Left lung (tissue), 10 donors: Measurements from ENCODE around the gene STOML1. TPM values are rescaled to one million over a fixed set of nuclear protein-coding genes. Genes with fewer than 3 reads are reported as not detected.

Experiments
- ATAC-seq: fragments of 200-7000 bp; cut with Tn5 transposase; one replicate; pipeline ENCODE4 v1.9.1; 2020; ENCODE audit warnings: moderate library complexity
- DNase-seq, 4 donors: peaks; one replicate each; pipeline ENCODE4 v3.0.0-alpha.2; 2013 to 2020
- H3K27ac ChIP-seq, 2 donors: fragments of 200-600 bp; sonication (generic) in 1 of 2; one replicate each; pipeline versions ENCODE4 v1.5.0 to v1.8.0; 2020 to 2021
- H3K27me3 ChIP-seq, 2 donors: fragments of 200-600 bp; sonication (generic) in 1 of 2; one replicate each; pipeline versions ENCODE4 v1.5.0 to v1.8.0; 2020 to 2021
- H3K36me3 ChIP-seq, 2 donors: fragments of 200-600 bp; sonication (generic) in 1 of 2; one replicate each; pipeline versions ENCODE4 v1.5.0 to v1.8.0; 2020 to 2021
- H3K4me1 ChIP-seq, 2 donors: fragments of 200-600 bp; one replicate each; pipeline ENCODE4 v1.8.0; 2021
- H3K4me3 ChIP-seq, 2 donors: fragments of 200-600 bp; sonication (generic) in 1 of 2; one replicate each; pipeline versions ENCODE4 v1.5.0 to v1.8.0; 2020 to 2021; ENCODE audit warnings: mild to moderate bottlenecking in 1 of 2
- H3K9me3 ChIP-seq, 2 donors: fragments of 200-600 bp; sonication (generic) in 1 of 2; one replicate each; pipeline versions ENCODE4 v1.5.0 to v1.8.0; 2020 to 2021
- intact Hi-C, 2 donors: fragments of 100-400 bp; cut with DNase I; formaldehyde crosslinking; loops; one replicate each; pipeline versions ENCODE4 v1.11.2 to v1.14.2; 2022
- polyA plus RNA-seq, 6 donors: library from polyadenylated mRNA; unstranded; fragments of 120-200 nt; gene quantifications; one replicate each; pipeline ENCODE4 v1.2.1, GENCODE V29; 2013; ENCODE audit not compliant: insufficient read length in 6 of 6
- total RNA-seq, 2 donors: library from RNA; stranded (reverse); fragmentation: NEBNext Ultra II Directional; extraction: Animal tissue kit (Norgen Biotek cat#: 25700); gene quantifications; one replicate each; pipeline ENCODE4 v1.2.1, GENCODE V29; 2021
- TF ChIP-seq, protein P1 (sequence below), 2 donors: fragments of 200-600 bp; sonication (generic) in 1 of 2; IDR thresholded peaks; one replicate each; pipeline versions ENCODE4 v1.5.0 to v1.8.0; 2021; ENCODE audit warnings: antibody characterized with exemption in 2 of 2
- donor health status: DM: no; HTN: yes; CAD: no.
- donor health status: DM: no; HTN: no; CAD: no.

STOML1 gene
- total and polyA plus RNA-seq, 8 donors: 10.9 to 29.3 (median 13.7) TPM

DNA sequence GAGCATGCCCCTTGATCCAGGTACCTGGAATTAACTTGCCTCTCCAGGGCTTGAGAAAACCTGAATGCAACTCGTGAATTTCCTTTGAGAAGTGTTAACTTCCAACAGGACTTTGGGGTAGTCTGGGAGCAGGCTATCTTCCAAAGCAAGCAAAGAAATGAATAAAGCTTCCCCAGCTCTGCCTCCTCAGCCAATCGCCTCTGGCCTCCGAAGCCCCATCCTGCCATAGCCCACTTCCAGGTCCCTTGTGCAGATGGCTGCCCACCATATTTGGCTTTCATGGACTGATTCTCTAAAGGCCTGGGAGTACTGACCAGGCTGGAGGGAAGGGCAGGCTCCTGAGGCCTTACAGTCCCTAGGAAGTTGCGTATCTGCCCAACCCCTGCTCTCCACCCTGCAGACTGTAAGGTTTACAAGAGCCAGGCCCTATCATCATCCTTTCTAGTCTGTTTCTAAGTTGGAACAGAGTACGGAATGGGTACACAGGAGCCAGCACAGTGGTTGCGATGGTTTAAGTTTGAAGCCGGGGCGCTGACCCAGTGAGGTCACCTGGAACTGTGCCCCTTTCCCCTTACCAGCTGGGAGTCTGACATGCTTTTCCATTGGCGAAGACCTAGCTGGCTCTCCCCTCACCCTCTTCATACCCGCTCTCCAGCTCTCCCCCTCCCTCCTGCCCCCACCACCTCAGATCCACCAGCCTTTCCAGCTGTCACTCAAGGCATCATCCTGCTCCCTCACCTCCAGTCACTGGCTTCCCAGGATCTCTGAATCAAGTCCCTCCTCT lies 1.3 kb upstream of the STOML1 start:
- TF ChIP-seq, protein P1, sequence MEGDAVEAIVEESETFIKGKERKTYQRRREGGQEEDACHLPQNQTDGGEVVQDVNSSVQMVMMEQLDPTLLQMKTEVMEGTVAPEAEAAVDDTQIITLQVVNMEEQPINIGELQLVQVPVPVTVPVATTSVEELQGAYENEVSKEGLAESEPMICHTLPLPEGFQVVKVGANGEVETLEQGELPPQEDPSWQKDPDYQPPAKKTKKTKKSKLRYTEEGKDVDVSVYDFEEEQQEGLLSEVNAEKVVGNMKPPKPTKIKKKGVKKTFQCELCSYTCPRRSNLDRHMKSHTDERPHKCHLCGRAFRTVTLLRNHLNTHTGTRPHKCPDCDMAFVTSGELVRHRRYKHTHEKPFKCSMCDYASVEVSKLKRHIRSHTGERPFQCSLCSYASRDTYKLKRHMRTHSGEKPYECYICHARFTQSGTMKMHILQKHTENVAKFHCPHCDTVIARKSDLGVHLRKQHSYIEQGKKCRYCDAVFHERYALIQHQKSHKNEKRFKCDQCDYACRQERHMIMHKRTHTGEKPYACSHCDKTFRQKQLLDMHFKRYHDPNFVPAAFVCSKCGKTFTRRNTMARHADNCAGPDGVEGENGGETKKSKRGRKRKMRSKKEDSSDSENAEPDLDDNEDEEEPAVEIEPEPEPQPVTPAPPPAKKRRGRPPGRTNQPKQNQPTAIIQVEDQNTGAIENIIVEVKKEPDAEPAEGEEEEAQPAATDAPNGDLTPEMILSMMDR (IDR thresholded peaks at IDR 0.05): no peak
- H3K9me3 ChIP-seq: no peaks in the 10 kb centered on the region
- H3K4me3 ChIP-seq: peak overlapping the region in 1 of 2 donors; percentile 94
- H3K36me3 ChIP-seq: peaks cover 0 to 8% of the 10 kb centered on the region in 2 donors
- DNase-seq (no peak), ATAC-seq (no peak)
- H3K27ac ChIP-seq: peak overlapping the region in 1 of 2 donors; percentile 93
- no peaks in the 10 kb centered on the region for H3K27me3 ChIP-seq
- intact Hi-C loops: no loop called here
- peaks cover 33 to 85% of the 10 kb centered on the region in 2 donors for H3K4me1 ChIP-seq

DNA sequence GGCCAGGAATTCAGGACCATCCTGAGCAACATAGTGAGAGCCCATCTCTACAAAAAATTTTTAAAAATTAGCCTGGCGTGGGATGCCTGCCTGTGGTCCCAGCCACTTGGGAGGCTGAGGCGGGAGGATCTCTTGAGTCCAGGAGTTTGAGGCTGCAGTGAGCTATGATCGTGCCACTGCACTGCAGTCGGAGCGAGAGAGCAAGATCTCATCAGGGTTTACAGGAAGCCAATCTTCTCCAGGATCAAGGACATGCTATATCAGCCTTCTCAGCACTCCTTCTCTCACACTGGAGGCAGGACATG lies 451 bp upstream of the STOML1 start:
- Histone ChIP-seq H3K27ac (peak overlapping the region in 1 of 2 donors; percentile 89), H3K9me3 (no peaks in the 10 kb centered on the region), H3K4me3 (peak overlapping the region; percentile 93 to 96), H3K27me3 (no peaks in the 10 kb centered on the region), H3K36me3 (no peaks in the 10 kb centered on the region), H3K4me1 (peaks cover 33 to 85% of the 10 kb centered on the region in 2 donors)
- DNase-seq: no peak
- TF ChIP-seq, protein P1 (IDR thresholded peaks at IDR 0.05): peak in 1 of 2 donors; percentile 51
- intact Hi-C loops: no loop called here
- ATAC-seq: no peak

DNA sequence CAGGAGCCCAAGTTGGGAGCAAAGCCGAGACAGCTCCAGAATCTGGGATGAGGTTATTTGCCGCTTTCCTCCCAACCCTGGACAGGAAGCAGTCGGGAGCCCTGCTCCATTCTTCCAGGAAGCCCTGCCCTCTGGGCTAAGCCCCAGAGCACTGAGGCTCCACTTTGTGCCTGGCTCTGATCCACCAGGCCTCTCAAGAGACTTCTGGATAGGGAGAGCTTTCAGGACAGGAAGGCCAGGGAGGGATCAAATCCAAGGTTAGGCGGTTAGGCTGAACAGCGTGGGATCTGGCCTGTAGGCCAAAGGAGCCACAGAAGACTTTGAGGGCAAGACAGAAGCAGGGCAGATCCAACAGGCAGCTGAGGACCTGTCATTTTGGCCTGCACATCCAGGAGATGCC lies 835 bp downstream of the STOML1 start:
- DNase-seq (peak in 1 of 4 donors; percentile 73), ATAC-seq (peak; percentile 32)
- peak overlapping the region; percentile 93 to 96 for H3K4me3 ChIP-seq
- intact Hi-C loops: no loop called here
- H3K9me3 ChIP-seq: no peaks in the 10 kb centered on the region
- TF ChIP-seq, protein P1 (IDR thresholded peaks at IDR 0.05): no peak
- no peaks in the 10 kb centered on the region for H3K36me3 ChIP-seq
- no peaks in the 10 kb centered on the region for H3K27me3 ChIP-seq
- peak overlapping the region; percentile 86 to 89 for H3K27ac ChIP-seq
- peaks cover 30 to 85% of the 10 kb centered on the region in 2 donors for H3K4me1 ChIP-seq

DNA sequence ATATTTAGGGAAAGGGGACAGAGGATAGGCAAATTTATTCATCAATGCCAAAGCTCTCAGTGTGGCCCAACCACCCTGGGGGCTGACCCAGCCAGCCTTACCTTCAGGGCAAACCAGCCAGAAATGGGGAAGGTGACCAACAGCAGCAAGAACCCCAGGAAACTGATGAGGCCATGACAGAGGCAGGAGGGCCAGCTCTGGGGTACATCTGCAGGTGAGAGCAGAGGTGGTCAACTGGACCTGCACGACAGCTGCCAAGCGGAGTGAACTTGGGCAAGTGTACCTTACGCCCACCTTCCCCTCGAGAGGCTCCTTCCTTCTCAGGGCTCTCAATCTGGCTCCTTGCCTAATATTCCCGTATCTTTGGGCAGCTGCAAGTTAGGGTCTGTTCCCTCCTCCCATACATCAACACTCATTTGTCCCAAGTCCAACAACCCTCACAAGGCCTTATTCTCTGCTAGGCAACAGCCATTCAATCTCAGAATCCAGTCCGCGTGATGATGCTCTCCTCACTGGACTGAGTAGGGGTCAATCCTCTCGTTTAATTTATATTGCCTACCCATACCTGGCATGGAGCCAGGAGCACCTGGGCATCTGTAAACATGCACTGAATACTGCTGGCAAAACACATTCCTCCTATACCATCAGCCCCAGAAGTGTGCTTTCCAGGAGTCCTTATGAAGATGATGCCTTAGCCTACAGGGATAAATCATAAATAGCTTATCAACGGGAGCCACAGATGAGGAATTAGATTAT lies 1.7 kb downstream of the STOML1 start:
- peaks cover 28 to 86% of the 10 kb centered on the region in 2 donors for H3K4me1 ChIP-seq
- DNase-seq: no peak
- peak overlapping the region; percentile 86 to 89 for H3K27ac ChIP-seq
- TF ChIP-seq, protein P1 (IDR thresholded peaks at IDR 0.05): no peak
- no peak overlapping the region for H3K4me3 ChIP-seq
- intact Hi-C loops: no loop called here
- no peaks in the 10 kb centered on the region for H3K36me3 ChIP-seq
- no peak for ATAC-seq
- H3K27me3 ChIP-seq: no peaks in the 10 kb centered on the region
- H3K9me3 ChIP-seq: no peaks in the 10 kb centered on the region
